GM19351 (cell line): ENCODE results near the gene STK24.
"Not testable (repeated sequence)": the region's sequence is repeated elsewhere in the genome, so short reads cannot be mapped to it uniquely, and the experiment has no call there.

Source experiments
- ATAC-seq: cut with Tn5 transposase; IDR thresholded peaks from one replicate; pipeline ENCODE4 v1.9.1; 2021; ENCODE audit warnings: mild to moderate bottlenecking, moderate library complexity; ENCODE audit not compliant: unreplicated experiment

STK24 gene

GRCh38 chr13:98584668-98585397, 7.9 kb upstream of the STK24 start:
- no peak for ATAC-seq

DNA sequence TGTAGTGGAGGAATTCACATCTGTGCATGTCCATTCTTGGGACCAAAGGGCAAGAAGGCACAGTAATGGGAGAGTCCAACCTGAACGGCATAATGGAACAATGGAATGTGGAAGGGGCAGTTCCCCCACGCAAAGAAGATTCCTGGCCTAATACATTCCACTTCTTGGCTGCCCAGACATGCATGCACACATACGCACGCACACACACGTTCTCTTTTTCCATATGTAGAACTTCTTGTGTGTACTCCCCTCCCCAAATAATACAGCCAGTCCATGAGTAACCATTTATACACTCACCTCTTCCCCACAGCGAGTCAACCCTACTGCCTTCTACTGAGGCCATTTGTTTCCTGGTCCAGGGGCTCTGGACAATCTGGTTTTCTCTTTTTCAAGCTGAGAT, 6.0 kb upstream of the STK24 start:
- no peak for ATAC-seq

DNA sequence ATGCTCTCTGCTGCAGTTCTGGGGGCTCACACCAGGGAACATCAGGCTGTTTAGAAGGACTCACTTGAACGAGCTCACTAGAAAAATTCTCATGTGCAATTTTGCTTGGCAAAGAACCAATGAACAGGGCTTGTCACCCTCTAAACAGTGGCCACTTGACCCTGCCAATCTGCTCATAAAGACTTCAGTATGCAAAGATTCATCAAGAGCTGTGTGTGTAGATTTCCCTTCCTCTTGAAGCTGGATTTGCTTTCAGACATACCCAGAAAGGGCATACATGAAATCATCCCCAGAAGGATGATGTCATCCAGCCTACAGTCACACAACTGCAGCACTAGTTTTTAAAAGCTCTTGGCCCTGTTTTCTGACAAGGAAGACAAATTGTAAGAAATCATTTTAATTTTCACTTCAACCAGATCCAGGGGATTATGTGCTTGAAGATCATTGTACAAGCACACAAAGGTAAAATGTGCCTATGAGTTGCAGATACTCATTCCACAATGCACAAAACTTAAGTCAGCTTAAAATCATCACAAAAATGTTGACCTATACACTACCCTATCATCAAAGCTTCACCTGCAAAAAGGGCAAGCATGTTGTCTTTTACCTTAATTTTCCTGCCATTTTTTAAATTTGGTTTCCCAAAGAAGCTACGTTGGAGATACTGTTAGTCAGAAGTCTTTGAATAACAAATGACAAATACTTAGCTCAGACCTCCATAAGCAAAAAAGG, 5.2 kb upstream of the STK24 start:
- no peak for ATAC-seq

- no peak for ATAC-seq
These were observed 4.5 kb upstream of the STK24 start for GRCh38 chr13:98581381-98581780.

DNA sequence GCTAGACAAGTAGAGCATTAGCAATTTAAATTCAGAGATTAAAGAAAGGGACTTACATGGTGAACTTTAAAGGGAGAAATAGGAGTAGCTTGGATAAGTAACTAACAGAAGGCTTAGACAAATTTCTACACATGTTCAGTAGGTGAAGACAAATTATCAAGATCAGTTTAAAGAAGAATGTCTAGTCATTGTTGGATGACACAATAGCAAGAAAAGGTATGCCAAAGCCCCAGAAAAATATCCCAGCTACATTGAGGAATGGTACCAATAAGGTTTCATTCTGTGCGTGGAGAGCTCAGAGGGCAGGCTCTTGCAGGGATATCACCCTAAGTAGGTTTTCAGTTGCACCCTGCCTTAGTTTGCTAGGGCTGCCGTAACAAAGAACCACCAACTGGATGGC, 3.5 kb upstream of the STK24 start:
- ATAC-seq, result no peak

DNA sequence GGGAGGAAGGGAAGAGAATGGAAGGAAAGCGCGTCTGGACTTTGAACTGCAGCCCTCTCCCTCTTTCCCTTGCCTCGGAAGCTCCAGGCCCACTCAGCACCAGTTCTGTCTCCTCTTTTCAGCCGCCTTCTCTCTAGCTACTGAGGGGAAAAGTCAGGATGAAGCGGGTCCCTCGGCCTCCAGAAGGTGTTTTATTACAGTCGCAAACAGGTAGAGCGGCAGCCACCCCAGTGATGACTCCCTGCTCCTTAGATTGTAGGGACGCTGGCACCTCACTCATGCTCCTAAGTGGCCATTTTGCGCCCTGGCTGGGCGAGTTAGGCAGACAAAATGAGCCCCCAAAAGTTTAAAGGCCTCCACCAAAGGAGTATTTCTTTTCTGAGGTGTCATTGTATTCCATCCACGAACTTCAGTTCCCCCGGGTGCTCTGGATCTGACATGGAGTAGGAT, 954 bp upstream of the STK24 start:
- ATAC-seq, result no peak

DNA sequence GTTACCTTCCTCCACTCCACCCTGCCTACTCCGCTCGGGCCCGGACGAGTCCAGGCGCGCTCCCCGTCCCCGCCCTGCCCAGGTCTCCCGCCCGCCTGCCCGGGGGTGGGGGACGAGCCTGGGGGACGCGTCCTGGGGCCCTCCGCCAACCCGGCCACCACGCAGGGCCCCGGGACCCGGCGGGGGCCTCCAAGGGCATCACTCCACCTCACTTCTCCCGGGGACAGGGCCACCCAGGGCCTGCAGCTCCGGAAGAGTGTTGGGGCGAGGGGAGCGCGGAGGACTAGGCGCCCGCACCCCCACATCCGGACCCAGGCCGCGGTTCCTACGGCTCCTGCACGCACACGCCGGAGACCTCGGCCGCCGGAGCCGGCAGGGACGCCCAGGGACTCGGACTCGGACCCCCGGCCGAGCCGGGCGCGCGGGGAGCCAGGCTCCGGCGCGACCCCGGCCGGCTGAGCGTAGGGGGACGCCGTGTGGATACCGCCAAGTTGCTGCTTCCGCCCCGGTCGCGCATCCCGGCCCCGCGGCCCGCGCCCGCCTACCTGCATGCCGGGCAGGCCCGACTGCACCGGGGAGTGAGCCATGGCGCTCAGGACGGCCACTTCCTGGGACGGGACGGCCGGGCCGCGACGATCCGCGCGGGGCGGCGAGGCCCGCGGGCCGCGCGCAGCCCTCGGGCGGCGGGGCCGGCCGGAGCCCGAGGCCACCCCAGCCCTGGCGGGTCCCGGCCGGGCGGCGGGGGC, 534 bp downstream of the STK24 start:
- ATAC-seq, result peak; percentile 38

- ATAC-seq, result no peak
These were observed 1.1 kb downstream of the STK24 start for GRCh38 chr13:98575904-98576199.

DNA sequence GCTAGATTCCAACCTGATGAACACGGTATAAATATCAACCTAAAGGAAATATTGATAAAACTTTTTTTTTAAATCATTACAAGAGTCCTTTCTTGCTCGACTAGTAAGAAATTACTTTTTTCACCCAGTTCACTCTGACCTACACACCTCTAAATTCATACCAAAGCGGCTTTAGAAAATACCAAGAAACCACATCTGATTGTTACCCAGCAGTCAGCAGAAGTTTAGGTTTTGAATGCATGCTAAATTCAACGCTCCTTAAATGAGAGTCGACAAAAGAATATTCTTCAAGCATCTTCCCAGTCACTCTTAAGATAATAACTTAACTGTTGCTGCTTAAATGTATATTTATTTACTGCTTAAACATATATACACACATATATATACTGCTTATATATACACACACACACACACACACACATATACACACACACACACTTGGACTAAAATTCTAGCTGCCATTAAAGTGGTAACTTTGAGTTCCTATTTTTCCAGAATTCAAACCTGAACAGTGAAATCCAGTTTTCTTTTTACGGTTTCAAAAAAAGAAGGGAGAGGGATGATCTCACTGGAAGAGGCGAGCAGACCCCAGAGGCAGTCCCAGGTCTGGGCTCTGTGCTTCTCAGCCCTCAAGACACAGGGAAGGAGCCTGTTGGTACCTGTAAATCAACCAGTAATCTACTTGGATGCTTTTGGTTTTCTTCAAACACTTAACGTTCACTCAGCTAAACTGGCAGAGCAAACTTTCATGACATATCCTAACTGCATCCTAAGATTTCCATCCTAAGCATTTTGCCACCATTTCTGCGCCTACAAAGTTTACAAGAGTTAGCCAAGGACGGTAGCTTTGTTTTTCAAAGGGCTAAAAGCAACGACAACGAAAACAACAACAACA, 1.7 kb downstream of the STK24 start:
- no peak for ATAC-seq

DNA sequence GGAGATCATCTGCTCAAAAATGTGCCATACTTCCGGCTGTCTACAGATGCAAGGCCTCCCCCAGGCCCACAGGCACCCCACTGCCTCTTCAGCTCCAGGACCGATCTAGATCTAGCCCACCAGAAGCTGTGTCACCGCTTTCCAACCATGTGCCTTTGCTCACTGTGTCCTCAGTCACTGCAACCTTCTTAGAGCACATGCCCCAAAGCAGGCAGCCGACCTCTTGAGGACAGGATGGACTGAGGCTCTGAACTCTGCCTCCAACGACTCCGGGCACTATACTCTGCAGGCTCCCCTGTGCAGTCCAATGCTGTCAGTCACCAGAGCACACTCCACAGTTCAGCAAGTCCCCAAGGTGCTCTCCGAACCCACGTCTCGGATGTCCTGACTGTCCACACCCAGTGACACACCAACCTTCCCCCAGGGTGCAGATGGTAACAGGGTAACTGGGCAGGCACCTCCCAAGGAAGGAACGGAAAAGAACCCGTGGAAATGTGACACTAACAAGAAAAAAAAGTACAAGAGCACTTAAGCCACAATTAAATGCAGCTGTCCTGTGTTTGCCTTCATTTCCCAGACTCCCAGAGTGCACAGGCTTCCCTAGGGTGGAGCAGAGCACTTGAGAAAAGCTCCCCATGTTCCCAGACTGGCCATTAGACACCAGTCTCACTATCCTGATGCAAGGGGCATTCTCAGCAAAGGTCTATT, 4.8 kb downstream of the STK24 start:
- ATAC-seq, result no peak

DNA sequence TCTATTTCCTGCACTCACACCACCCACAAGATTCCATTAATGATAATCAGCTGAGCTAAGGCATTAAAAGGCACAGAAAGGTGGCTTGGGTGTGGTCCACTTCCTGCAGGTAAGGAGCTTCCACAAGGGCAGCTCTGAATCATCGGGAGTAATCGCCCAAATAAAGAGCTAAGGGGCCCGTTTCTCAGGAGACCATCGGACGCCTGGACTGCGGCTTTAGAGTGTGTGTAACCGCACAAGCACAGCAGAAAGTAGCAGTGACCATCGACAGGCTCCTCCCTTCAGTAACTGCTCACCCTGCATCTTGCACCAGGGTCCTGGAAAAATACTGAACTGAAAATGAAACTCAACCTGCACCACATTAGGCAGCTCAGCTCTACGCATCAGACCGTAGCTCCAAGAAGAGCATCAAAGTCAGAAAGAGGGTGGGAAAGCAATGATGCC, 6.0 kb downstream of the STK24 start:
- peak; percentile 81 for ATAC-seq

GRCh38 chr13:98569494-98570367, 7.2 kb downstream of the STK24 start:
- not testable (repeated sequence) for ATAC-seq

GRCh38 chr13:98568918-98569317, 8.0 kb downstream of the STK24 start:
- ATAC-seq, result no peak

DNA sequence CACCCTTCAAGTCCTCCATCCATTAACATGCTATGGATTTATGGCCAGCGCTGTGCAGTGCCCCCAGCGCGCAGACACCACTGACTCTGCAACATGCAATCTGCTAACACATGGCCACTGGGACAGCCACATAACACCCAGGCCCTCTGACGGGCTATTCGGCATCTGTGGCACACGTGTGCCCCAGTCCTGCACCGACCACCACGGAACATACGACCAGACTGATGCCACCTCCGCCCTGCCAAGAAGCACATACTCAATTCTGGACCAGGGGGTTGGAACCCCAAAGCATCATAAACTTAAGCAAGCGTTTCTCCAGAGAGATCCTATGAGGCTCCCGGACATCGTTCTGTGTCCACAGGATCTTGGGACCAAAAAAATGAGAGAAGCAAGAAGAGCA, 9.8 kb downstream of the STK24 start:
- no peak for ATAC-seq

DNA sequence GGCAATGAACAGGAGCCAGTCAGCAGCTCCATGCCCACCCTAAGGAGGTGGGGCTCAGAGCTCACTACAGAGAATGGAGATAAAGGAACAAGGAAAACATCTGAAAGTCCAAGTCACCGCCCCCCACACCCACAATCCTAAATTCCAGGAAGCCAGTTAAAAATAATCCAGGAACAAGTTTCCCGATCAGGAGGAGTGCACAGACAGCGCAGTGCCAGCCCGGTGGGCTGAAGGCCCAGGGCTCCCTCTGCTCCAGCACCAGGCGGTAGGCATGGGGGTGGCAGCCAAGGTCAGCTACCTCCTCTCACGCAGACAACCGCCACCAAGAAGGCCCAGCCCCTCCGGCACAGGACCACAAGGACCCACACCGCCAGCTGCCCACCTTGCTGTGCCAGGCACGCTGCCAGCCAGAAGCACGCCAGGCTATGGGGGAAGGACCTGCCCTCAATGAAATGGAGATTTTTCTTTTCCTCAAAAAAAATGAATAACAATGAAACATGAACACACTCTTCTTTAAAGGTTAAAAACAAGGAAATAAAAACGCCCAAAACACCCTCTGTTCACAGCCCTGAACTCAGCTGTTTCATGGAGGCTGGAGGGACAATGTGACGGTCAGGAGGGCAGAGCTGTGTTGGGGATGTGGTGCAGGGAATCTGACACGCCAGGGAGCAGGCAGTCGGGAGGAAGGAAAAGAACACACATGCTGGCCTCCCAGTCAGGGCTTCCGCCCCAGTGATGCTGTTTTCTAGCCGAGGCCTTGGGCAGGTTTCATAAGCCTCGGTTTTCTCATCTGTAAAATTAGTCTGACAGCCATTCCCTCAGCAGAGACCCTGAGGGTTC, 11.0 kb downstream of the STK24 start:
- ATAC-seq, result no peak

DNA sequence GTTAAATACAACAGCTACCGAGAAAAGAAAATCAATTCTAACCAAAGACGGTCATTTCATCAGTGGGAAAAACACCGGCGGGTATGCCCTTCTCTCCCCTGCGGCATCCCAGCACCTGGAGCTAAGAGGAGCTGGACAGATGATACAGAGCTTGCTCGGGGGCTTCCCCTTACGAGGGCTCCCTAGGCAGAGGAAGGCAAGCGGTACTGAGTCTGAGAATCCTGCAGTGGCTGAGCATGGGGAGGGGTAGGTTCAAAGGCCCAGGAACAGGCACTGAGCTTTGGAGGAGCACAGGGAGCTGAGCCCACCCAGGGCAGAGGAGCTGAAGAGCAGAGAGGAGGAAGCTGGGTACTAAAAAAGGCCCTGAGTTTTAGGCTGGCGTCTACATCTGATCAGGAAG, 12.7 kb downstream of the STK24 start:
- ATAC-seq, result no peak

DNA sequence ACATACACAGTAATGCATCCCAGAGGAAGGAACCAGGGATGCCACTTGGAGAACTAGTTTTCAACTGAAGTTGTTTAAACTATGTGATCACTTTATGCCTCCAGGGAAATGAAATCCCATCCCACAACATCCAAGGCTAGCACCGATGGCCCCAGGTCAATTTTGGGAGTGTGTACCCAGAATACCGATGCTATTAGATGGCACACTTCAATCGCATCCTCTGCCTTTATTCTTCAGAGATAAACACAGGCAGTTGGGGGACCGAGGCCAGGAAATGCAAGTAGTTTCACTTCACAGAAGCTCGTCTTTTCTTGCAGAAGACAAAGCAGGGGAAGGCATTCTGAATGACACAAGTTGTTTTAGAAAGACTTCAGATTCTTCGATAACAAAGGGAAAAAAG, 13.8 kb downstream of the STK24 start:
- peak; percentile 48 for ATAC-seq

- no peak for ATAC-seq
These were observed 17.7 kb downstream of the STK24 start for GRCh38 chr13:98559169-98559568.
